ENCODE data around the gene FAM170A. TPM values are rescaled to one million over a fixed set of nuclear protein-coding genes. Genes with fewer than 3 reads are reported as not detected.

FAM170A gene
- total RNA-seq, 2 experiments from 2014 or later: not detected

DNA sequence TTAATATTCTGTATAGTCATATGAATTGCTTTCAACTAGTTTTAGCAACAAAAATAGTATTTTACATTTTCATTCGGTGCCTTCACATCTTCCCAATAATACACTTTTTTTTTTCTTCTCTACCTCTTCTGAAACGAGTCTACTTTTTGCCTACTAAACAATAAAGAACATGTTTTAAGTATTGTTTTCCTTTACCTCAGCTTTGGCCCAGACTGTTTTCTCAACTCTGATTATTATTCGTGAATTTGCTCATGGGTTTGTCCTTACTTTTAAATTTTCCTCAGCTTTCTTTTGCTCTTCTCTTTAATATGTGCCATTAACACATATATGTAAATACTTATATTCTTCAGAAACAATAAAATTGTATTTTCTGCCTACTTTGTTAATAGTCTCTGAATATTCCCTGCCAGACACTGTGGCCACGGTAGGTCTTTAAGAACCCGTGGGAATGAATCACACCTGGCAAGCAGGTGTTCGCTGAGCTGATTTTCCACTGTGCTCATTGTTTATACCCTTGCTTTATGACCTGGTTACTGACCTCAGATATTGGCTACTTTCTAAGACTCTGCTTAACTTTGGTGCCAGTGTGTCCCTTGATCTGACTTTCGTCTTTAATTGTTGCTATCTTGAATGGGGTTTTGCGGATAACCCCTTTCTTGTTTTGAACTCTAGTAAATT lies 49.1 kb downstream of the FAM170A start:
- Mint-ChIP-seq H3K36me3 (no peaks in the 10 kb centered on the region), H3K4me1 (no peaks in the 10 kb centered on the region), H3K27me3 (no peaks in the 10 kb centered on the region), H3K27ac (no peak overlapping the region), H3K4me3 (no peak overlapping the region), H3K9me3 (peaks cover 1% of the 10 kb centered on the region)
- POLR2A ChIA-PET: no interaction called here
- no peak for ATAC-seq (ENCODE audit: low read depth)
- no peak for DNase-seq

- Mint-ChIP-seq H3K27ac (no peak overlapping the region), H3K4me1 (no peaks in the 10 kb centered on the region), H3K9me3 (peaks cover 1% of the 10 kb centered on the region), H3K27me3 (no peaks in the 10 kb centered on the region), H3K36me3 (no peaks in the 10 kb centered on the region), H3K4me3 (no peak overlapping the region)
- ATAC-seq (ENCODE audit: low read depth) (no peak), DNase-seq (no peak)
- POLR2A ChIA-PET: no interaction called here
Measured at GRCh38 chr5:119680080-119680479, 50.7 kb downstream of the FAM170A start.

DNA sequence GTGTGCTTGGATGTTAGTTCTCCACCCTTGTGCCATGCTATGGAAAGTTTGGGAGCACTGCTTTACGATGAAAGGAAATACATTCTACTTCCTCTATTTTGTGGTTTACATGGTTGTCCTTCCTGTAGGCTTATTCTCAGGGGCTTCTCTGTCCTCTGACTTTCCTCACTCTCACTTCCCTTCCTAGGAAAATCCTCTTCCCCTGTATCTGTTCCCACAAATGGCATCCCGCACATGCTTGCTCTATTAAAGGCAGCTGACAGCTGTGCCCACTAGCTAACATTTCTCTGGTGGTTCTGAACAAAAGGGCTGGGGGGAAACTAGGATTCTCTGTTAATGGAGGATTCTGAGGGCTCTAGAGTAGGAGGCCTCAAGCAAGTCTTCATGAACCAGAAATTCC lies 52.4 kb downstream of the FAM170A start:
- no peak overlapping the region for H3K27ac Mint-ChIP-seq
- H3K4me3 Mint-ChIP-seq: no peak overlapping the region
- peaks cover 1% of the 10 kb centered on the region for H3K9me3 Mint-ChIP-seq
- H3K27me3 Mint-ChIP-seq: no peaks in the 10 kb centered on the region
- POLR2A ChIA-PET: no interaction called here
- no peaks in the 10 kb centered on the region for H3K4me1 Mint-ChIP-seq
- no peak for ATAC-seq (ENCODE audit: low read depth)
- H3K36me3 Mint-ChIP-seq: no peaks in the 10 kb centered on the region
- no peak for DNase-seq

DNA sequence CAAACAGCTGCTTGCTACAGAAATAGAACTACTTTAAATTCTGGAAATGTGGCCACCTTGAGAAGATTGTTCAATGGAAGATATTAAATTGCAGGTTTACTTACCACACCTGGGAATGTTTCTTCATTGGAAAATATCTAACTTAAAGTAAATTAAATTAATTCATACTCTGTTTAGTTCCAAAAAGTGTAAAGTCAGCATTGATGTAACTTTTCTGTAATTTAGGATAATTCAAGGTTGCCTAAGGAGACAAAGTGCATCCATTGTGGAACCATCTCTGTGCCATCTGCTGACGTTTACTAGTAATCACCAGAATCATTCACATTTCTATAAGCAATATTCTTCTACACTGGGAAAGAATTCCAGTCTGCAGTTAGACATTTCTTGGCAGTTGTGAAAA lies 53.0 kb downstream of the FAM170A start:
- ATAC-seq (ENCODE audit: low read depth) (no peak), DNase-seq (no peak)
- H3K4me3 Mint-ChIP-seq: no peak overlapping the region
- no peaks in the 10 kb centered on the region for H3K27me3 Mint-ChIP-seq
- H3K9me3 Mint-ChIP-seq: peaks cover 1% of the 10 kb centered on the region
- POLR2A ChIA-PET: no interaction called here
- H3K4me1 Mint-ChIP-seq: no peaks in the 10 kb centered on the region
- H3K27ac Mint-ChIP-seq: no peak overlapping the region
- no peaks in the 10 kb centered on the region for H3K36me3 Mint-ChIP-seq

Other genes with a start within 250 kb of the FAM170A start
- gene HSD17B4, start 177.1 kb upstream of the FAM170A start, total RNA-seq: 10 to 100 TPM; 80.7 to 89.5 TPM